ENCODE results near the gene CD180. TPM values are rescaled to one million over a fixed set of nuclear protein-coding genes. Genes with fewer than 3 reads are reported as not detected.

Gene CD180
- total and polyA plus RNA-seq, 2 experiments from 2014 or later: not detected

DNA sequence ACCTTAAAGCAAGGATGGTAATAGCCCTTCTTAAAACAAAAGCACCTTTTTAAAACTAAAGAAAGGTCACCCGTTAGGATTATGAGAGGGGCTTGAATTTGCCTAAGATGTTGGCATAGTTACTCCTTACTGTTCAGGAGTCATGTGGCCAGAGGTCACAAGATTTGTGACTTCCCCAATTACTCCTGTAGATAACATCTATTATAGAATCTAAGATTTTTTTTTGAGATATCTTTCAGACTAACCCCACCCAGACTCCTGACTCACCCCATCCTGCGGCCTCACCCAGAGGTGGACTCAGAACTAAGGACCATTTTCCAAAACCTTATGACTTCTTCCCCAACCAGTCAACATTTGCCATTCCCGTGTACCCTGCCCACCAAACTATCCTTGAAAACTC is 2.4 kb downstream of the CD180 start:
- Histone ChIP-seq H3K27me3 (no peaks in the 10 kb centered on the region), H3K27ac (no peak overlapping the region)

DNA sequence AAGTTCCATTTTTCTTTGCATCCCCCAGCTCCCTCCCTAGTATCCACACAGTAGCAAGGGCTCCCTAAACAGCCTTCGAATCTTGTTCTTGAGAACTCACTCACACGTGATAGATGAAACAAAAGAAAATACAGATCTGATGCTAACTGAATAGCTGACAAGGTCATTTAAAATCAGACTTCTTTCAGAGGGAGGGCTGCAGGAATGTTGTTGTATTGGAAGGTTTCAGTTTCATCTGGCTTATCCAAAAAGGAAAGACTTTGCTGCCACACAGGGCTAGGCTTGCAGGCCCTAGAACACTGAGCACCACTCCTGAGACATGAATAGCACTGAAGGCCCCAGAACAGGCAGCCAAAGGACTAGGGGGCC is 3.2 kb downstream of the CD180 start:
- DNase-seq (ENCODE audit: low read depth in 1 of 2, low spot score in 1 of 2): no peak
- Histone ChIP-seq H3K27me3 (no peaks in the 10 kb centered on the region), H3K4me3 (no peak overlapping the region), H3K9me3 (ENCODE audit: low read depth) (no peaks in the 10 kb centered on the region), H3K27ac (no peak overlapping the region), H3K36me3 (no peaks in the 10 kb centered on the region), H3K4me1 (ENCODE audit: low read depth) (no peaks in the 10 kb centered on the region)
- TF ChIP-seq, protein P1, sequence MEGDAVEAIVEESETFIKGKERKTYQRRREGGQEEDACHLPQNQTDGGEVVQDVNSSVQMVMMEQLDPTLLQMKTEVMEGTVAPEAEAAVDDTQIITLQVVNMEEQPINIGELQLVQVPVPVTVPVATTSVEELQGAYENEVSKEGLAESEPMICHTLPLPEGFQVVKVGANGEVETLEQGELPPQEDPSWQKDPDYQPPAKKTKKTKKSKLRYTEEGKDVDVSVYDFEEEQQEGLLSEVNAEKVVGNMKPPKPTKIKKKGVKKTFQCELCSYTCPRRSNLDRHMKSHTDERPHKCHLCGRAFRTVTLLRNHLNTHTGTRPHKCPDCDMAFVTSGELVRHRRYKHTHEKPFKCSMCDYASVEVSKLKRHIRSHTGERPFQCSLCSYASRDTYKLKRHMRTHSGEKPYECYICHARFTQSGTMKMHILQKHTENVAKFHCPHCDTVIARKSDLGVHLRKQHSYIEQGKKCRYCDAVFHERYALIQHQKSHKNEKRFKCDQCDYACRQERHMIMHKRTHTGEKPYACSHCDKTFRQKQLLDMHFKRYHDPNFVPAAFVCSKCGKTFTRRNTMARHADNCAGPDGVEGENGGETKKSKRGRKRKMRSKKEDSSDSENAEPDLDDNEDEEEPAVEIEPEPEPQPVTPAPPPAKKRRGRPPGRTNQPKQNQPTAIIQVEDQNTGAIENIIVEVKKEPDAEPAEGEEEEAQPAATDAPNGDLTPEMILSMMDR (IDR thresholded peaks at IDR 0.05; ENCODE audit: low read depth, low read length): no peak

More for the DNA sequence above, 2.4 kb downstream of the CD180 start:
- Histone ChIP-seq H3K4me3 (no peak overlapping the region), H3K36me3 (no peaks in the 10 kb centered on the region), H3K9me3 (ENCODE audit: low read depth) (no peaks in the 10 kb centered on the region), H3K4me1 (ENCODE audit: low read depth) (no peaks in the 10 kb centered on the region)
- no peak for DNase-seq (ENCODE audit: low read depth in 1 of 2, low spot score in 1 of 2)
- TF ChIP-seq, protein P1 (IDR thresholded peaks at IDR 0.05; ENCODE audit: low read depth, low read length): no peak

- no peaks in the 10 kb centered on the region for H3K9me3 ChIP-seq (ENCODE audit: low read depth)
- no peaks in the 10 kb centered on the region for H3K27me3 ChIP-seq
- TF ChIP-seq, protein P1 (IDR thresholded peaks at IDR 0.05; ENCODE audit: low read depth, low read length): no peak
- H3K4me3 ChIP-seq: no peak overlapping the region
- no peak overlapping the region for H3K27ac ChIP-seq
- DNase-seq (ENCODE audit: low read depth in 1 of 2, low spot score in 1 of 2): no peak
- H3K4me1 ChIP-seq (ENCODE audit: low read depth): no peaks in the 10 kb centered on the region
- no peaks in the 10 kb centered on the region for H3K36me3 ChIP-seq
Measured at GRCh38 chr5:67192719-67193438, 3.7 kb downstream of the CD180 start.

DNA sequence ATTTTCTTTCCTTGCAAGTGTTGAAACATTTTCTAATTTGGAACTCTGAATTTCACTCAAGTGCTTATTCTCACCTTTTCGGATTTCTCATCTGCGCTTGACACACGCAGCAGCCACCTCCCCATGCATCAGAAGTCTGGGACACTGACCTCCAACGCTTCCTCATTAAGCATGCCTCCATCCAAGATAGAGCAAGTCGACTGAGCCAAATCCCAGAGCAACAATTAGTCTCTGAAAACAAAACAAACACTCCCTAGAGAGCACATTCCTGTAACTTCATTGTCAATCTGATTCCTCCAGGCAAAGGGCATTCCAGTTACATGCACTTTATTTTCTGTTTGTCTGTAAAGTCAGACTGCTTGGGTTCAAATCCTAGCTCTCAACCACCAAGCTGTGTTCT is 5.7 kb downstream of the CD180 start:
- Histone ChIP-seq H3K4me3 (no peak overlapping the region), H3K27ac (no peak overlapping the region), H3K4me1 (ENCODE audit: low read depth) (no peaks in the 10 kb centered on the region), H3K36me3 (no peaks in the 10 kb centered on the region), H3K27me3 (no peaks in the 10 kb centered on the region), H3K9me3 (ENCODE audit: low read depth) (no peaks in the 10 kb centered on the region)
- DNase-seq (ENCODE audit: low read depth in 1 of 2, low spot score in 1 of 2): no peak
- TF ChIP-seq, protein P1 (IDR thresholded peaks at IDR 0.05; ENCODE audit: low read depth, low read length): no peak

DNA sequence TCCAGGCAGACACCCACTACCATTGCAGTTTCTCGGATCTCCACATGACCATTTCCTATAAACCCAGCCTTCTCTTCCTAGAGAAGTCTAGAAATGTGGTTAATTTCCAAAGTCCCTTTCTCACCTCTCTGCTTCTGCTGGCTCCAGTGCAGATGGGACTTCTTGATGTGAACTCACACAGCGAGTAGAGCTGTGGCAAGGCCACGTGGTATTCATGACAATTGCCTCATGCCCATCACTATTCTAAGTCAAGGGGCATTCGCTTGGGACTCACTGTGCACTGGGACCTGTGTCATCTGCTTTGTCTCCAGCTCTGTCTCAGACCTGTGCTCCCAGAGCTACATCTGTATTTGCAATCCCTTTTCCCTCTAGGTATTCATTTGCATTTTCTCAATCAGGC is 6.2 kb downstream of the CD180 start:
- no peaks in the 10 kb centered on the region for H3K4me1 ChIP-seq (ENCODE audit: low read depth)
- H3K27me3 ChIP-seq: no peaks in the 10 kb centered on the region
- no peaks in the 10 kb centered on the region for H3K9me3 ChIP-seq (ENCODE audit: low read depth)
- TF ChIP-seq, protein P1 (IDR thresholded peaks at IDR 0.05; ENCODE audit: low read depth, low read length): no peak
- no peak for DNase-seq (ENCODE audit: low read depth in 1 of 2, low spot score in 1 of 2)
- H3K4me3 ChIP-seq: no peak overlapping the region
- H3K27ac ChIP-seq: no peak overlapping the region
- H3K36me3 ChIP-seq: no peaks in the 10 kb centered on the region
